A549 (cell line): ENCODE data around the gene RALGPS2.

ENCODE experiments used
- BHLHE40 ChIP-seq: IDR thresholded peaks from 2 replicates; pipeline ENCODE4 v1.6.1; 2012; ENCODE audit warnings: low read depth, low read length, inconsistent platforms
- CHD4 ChIP-seq: fragments of 200-600 bp; sonication (generic); IDR thresholded peaks from 2 replicates; pipeline ENCODE4 v1.6.1; 2016; ENCODE audit warnings: antibody characterized with exemption, mild to moderate bottlenecking, borderline replicate concordance
- HOXA7 ChIP-seq: fragments of 250-450 bp; sonication (Bioruptor Pico); IDR thresholded peaks from 2 replicates; pipeline ENCODE4 v1.5.0; 2020; ENCODE audit warnings: mild to moderate bottlenecking, moderate library complexity
- NR3C1 ChIP-seq: fragments of >200 bp; sonication (Bioruptor Twin); formaldehyde crosslinking; IDR thresholded peaks from 3 replicates; pipeline ENCODE4 v1.6.1; 2017
- RARB ChIP-seq: fragments of 250-450 bp; sonication (Bioruptor Pico); IDR thresholded peaks from 2 replicates; pipeline ENCODE4 v1.8.0; 2021; ENCODE audit warnings: mild to moderate bottlenecking, moderate library complexity
- RCOR1 ChIP-seq: fragments of 150-350 bp; IDR thresholded peaks from 2 replicates; pipeline ENCODE4 v1.6.1; 2014; ENCODE audit warnings: antibody characterized with exemption, low read length, low read depth
- SMC3 ChIP-seq: fragments of >200 bp; sonication (Bioruptor Twin); formaldehyde crosslinking; IDR thresholded peaks from 3 replicates; pipeline ENCODE4 v1.6.1; 2018; ENCODE audit warnings: inconsistent platforms
- USF2 ChIP-seq: fragments of 450-650 bp; IDR thresholded peaks from 2 replicates; pipeline ENCODE4 v1.6.1; 2014; ENCODE audit warnings: antibody characterized with exemption
- TF ChIP-seq, protein P1 (sequence below): fragments of 250-450 bp; sonication (Bioruptor Pico); IDR thresholded peaks from 2 replicates; pipeline ENCODE4 v1.5.0; 2021; ENCODE audit warnings: mild to moderate bottlenecking, moderate library complexity, borderline replicate concordance
- TF ChIP-seq, protein P2 (sequence below): fragments of >200 bp; sonication (Bioruptor Twin); formaldehyde crosslinking; IDR thresholded peaks from 3 replicates; pipeline ENCODE4 v1.5.1; 2016
- TF ChIP-seq, protein P3 (sequence below): IDR thresholded peaks from 2 replicates; pipeline ENCODE4 v1.6.1; 2012

- TF ChIP-seq RCOR1 (no peak), CHD4 (no peak), NR3C1 (no peak), USF2 (no peak), HOXA7 (CRISPR knock-in tag) (no peak), SMC3 (no peak), RARB (no peak), BHLHE40 (no peak)
- TF ChIP-seq, protein P1, sequence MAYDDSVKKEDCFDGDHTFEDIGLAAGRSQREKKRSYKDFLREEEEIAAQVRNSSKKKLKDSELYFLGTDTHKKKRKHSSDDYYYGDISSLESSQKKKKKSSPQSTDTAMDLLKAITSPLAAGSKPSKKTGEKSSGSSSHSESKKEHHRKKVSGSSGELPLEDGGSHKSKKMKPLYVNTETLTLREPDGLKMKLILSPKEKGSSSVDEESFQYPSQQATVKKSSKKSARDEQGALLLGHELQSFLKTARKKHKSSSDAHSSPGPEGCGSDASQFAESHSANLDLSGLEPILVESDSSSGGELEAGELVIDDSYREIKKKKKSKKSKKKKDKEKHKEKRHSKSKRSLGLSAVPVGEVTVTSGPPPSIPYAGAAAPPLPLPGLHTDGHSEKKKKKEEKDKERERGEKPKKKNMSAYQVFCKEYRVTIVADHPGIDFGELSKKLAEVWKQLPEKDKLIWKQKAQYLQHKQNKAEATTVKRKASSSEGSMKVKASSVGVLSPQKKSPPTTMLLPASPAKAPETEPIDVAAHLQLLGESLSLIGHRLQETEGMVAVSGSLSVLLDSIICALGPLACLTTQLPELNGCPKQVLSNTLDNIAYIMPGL (CRISPR knock-in tag), result no peak
- TF ChIP-seq, protein P2, sequence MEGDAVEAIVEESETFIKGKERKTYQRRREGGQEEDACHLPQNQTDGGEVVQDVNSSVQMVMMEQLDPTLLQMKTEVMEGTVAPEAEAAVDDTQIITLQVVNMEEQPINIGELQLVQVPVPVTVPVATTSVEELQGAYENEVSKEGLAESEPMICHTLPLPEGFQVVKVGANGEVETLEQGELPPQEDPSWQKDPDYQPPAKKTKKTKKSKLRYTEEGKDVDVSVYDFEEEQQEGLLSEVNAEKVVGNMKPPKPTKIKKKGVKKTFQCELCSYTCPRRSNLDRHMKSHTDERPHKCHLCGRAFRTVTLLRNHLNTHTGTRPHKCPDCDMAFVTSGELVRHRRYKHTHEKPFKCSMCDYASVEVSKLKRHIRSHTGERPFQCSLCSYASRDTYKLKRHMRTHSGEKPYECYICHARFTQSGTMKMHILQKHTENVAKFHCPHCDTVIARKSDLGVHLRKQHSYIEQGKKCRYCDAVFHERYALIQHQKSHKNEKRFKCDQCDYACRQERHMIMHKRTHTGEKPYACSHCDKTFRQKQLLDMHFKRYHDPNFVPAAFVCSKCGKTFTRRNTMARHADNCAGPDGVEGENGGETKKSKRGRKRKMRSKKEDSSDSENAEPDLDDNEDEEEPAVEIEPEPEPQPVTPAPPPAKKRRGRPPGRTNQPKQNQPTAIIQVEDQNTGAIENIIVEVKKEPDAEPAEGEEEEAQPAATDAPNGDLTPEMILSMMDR, result no peak
- TF ChIP-seq, protein P3, sequence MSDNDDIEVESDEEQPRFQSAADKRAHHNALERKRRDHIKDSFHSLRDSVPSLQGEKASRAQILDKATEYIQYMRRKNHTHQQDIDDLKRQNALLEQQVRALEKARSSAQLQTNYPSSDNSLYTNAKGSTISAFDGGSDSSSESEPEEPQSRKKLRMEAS, result no peak
These were observed 223.6 kb downstream of the RALGPS2 start for GRCh38 chr1:178948676-178949075.
